GM23248 (cell line): ENCODE results near the gene GALNT13. TPM values are rescaled to one million over a fixed set of nuclear protein-coding genes. Genes with fewer than 3 reads are reported as not detected.

Experiments
- DNase-seq: peaks from one replicate; pipeline ENCODE4 v3.0.0-alpha.2; 2015
- H2AFZ ChIP-seq: fragments of 200-600 bp; sonication (generic); 2 replicates; pipeline ENCODE4 v1.6.1; 2016; ENCODE audit warnings: antibody characterized with exemption
- H3F3A ChIP-seq: fragments of 200-600 bp; sonication (generic); 2 replicates; pipeline ENCODE4 v1.6.1; 2016; ENCODE audit warnings: mild to moderate bottlenecking, antibody characterized with exemption, mixed run types; ENCODE audit not compliant: insufficient read depth
- H3K27ac ChIP-seq: fragments of 200-600 bp; sonication (generic); 2 replicates; pipeline ENCODE4 v1.5.1; 2016; ENCODE audit warnings: mild to moderate bottlenecking
- H3K27me3 ChIP-seq: fragments of 200-600 bp; sonication (generic); replicated peaks from 2 replicates; pipeline ENCODE4 v1.6.1; 2016; ENCODE audit warnings: mild to moderate bottlenecking; ENCODE audit not compliant: insufficient read depth
- H3K36me3 ChIP-seq: fragments of 200-600 bp; sonication (generic); 2 replicates; pipeline ENCODE4 v1.6.1; 2016; ENCODE audit warnings: low read depth, mild to moderate bottlenecking
- H3K4me1 ChIP-seq: fragments of 200-600 bp; sonication (generic); 2 replicates; pipeline ENCODE4 v1.6.1; 2016; ENCODE audit warnings: mild to moderate bottlenecking; ENCODE audit not compliant: insufficient read depth
- H3K4me2 ChIP-seq: fragments of 200-600 bp; sonication (generic); one replicate; pipeline ENCODE4 v1.6.1; 2016; ENCODE audit warnings: mild to moderate bottlenecking; ENCODE audit not compliant: unreplicated experiment
- H3K4me3 ChIP-seq: fragments of 200-600 bp; sonication (generic); 2 replicates; pipeline ENCODE4 v1.5.1; 2016; ENCODE audit warnings: mild to moderate bottlenecking
- H3K79me2 ChIP-seq: fragments of 200-600 bp; sonication (generic); 2 replicates; pipeline ENCODE4 v1.6.1; 2016; ENCODE audit warnings: mild to moderate bottlenecking; ENCODE audit not compliant: insufficient read depth
- H3K9ac ChIP-seq: fragments of 200-600 bp; sonication (generic); 2 replicates; pipeline ENCODE4 v1.6.1; 2016; ENCODE audit warnings: mild to moderate bottlenecking
- H3K9me2 ChIP-seq: fragments of 200-600 bp; sonication (generic); 2 replicates; pipeline ENCODE4 v1.6.1; 2016; ENCODE audit warnings: mixed run types, mild to moderate bottlenecking, moderate library complexity; ENCODE audit not compliant: insufficient read depth
- H3K9me3 ChIP-seq: fragments of 200-600 bp; sonication (generic); one replicate; pipeline ENCODE4 v1.6.1; 2017; ENCODE audit warnings: low read depth
- H4K20me1 ChIP-seq: fragments of 200-600 bp; sonication (generic); 2 replicates; pipeline ENCODE4 v1.6.0; 2016; ENCODE audit not compliant: insufficient read depth
- EZH2 ChIP-seq: fragments of 200-600 bp; sonication (generic); IDR thresholded peaks from 2 replicates; pipeline ENCODE4 v1.6.1; 2018; ENCODE audit warnings: antibody characterized with exemption, mild to moderate bottlenecking; ENCODE audit not compliant: insufficient read depth, poor library complexity, severe bottlenecking
- EZH2phosphoT487 ChIP-seq: fragments of 200-600 bp; sonication (generic); IDR thresholded peaks from 2 replicates; pipeline ENCODE4 v1.6.1; 2018; ENCODE audit warnings: antibody characterized with exemption, moderate library complexity, mild to moderate bottlenecking, low read depth; ENCODE audit not compliant: insufficient read depth
- WGBS, 2 experiments: methylation state at CpG; one replicate each; pipeline ENCODE4 v1.1.6; 2015 to 2017; ENCODE audit warnings: low lambda C conversion rate in 2 of 2, low coverage in 1 of 2; ENCODE audit errors: missing lambda C conversion rate in 2 of 2; 5-methylcytosine and 5-hydroxymethylcytosine counted together
- in situ Hi-C: fragments of 300-500 bp; cut with MboI; formaldehyde crosslinking; loops from 2 replicates; pipeline ENCODE4 v1.15.0; 2020
- polyA plus RNA-seq: library from polyadenylated mRNA; unstranded; fragments of >200 nt; fragmentation: Nextera tagmentation; extraction: Ambion mirVana; gene quantifications from 2 replicates; pipeline ENCODE4 v1.2.1, GENCODE V29; 2016
- total RNA-seq: library from RNA; depleted of rRNA; stranded (reverse); fragments of >200 nt; shearing (Covaris generic); gene quantifications from 2 replicates; pipeline ENCODE4 v1.2.3, GENCODE V29; 2014

Gene GALNT13
- total and polyA plus RNA-seq, 2 experiments from 2014 or later = 0.11 TPM; not detected in 1

DNA sequence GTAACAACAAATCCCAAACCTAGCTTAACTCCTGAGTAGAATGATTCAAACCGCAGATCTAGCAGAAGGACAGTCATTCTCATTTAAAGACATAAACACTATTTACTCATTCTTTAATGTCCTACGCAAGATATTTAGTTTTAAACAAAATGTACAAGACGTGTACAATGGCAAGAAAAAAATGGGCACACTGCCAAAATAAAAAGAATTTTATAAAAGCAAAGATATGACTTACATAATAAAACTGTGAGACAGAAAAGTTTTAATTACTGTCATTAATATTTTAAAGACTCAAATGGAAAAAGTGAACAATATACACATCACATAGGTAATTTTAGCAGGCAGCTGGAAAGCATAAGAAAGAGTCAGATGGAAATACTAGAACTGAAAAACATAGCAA lies 157.8 kb downstream of the GALNT13 start:
- Histone ChIP-seq H3K9ac (no peak overlapping the region), H3K36me3 (no peaks in the 10 kb centered on the region), H3K27ac (no peak overlapping the region), H3K27me3 (no peaks in the 10 kb centered on the region), H3K79me2 (no peaks in the 10 kb centered on the region), H3K9me2 (no peaks in the 10 kb centered on the region; the same call in 1 of the 2 replicates), H4K20me1 (no peaks in the 10 kb centered on the region), H3K4me1 (no peaks in the 10 kb centered on the region), H3K4me3 (no peak overlapping the region), H3K4me2 (no peak overlapping the region), H3K9me3 (no peaks in the 10 kb centered on the region), H3F3A (no peaks in the 10 kb centered on the region), H2AFZ (no peak overlapping the region)
- no peak for DNase-seq
- in situ Hi-C loops = no loop called here
- TF ChIP-seq EZH2phosphoT487 = no peak
- 40 to 50% methylated on average over 3 of the region's 3 CpGs for WGBS, 2 experiments

DNA sequence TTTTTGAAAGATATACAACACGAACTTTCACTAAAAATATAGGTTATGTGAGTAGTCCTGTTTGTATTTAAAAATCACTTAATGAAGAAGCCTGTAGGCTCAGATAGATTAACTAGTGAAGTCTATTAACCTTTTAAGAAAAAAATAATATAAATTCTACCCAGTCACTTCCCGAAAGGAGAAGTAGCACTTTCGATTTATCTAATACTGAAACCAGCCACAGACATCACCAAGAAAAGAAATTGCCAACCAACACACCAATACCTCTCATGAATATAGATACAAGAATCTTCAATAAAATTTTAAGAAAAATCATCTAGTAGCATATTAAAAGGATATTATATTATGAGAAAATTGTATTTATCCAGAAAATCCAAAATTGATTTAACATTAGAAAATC lies 160.5 kb downstream of the GALNT13 start:
- WGBS, 2 experiments = 32 to 36% methylated on average over 3 of the region's 3 CpGs
- Histone ChIP-seq H3K36me3 (no peaks in the 10 kb centered on the region), H3K9me3 (no peaks in the 10 kb centered on the region), H3K9me2 (no peaks in the 10 kb centered on the region; the same call in 1 of the 2 replicates), H3K79me2 (no peaks in the 10 kb centered on the region), H3K4me1 (no peaks in the 10 kb centered on the region), H2AFZ (no peak overlapping the region), H3K9ac (no peak overlapping the region), H3K4me3 (no peak overlapping the region), H4K20me1 (no peaks in the 10 kb centered on the region), H3K4me2 (no peak overlapping the region), H3F3A (no peaks in the 10 kb centered on the region), H3K27ac (no peak overlapping the region), H3K27me3 (no peaks in the 10 kb centered on the region)
- in situ Hi-C loops = no loop called here
- TF ChIP-seq EZH2phosphoT487 (no peak), EZH2 (no peak)
- DNase-seq = no peak

- H3K79me2 ChIP-seq = no peaks in the 10 kb centered on the region
- in situ Hi-C loops = no loop called here
Measured at GRCh38 chr2:154046493-154046892, 174.8 kb downstream of the GALNT13 start.

GRCh38 chr2:154048905-154049304 lies 177.2 kb downstream of the GALNT13 start:
- 78 to 86% methylated on average over 2 of the region's 2 CpGs for WGBS, 2 experiments
- no peak overlapping the region for H2AFZ ChIP-seq
- no peak for DNase-seq

More at GRCh38 chr2:154046493-154046892, 174.8 kb downstream of the GALNT13 start:
- TF ChIP-seq EZH2phosphoT487 = no peak
- no peak for TF ChIP-seq EZH2
- WGBS, 2 experiments = 29 to 38% methylated on average over 1 of the region's 1 CpG
- Histone ChIP-seq H3K9me2 (no peaks in the 10 kb centered on the region), H3K27me3 (no peaks in the 10 kb centered on the region), H3K27ac (no peak overlapping the region), H4K20me1 (no peaks in the 10 kb centered on the region), H3K4me1 (no peaks in the 10 kb centered on the region), H3K4me3 (no peak overlapping the region), H3K36me3 (no peaks in the 10 kb centered on the region), H3K9ac (no peak overlapping the region), H3K4me2 (no peak overlapping the region), H3K9me3 (no peaks in the 10 kb centered on the region), H2AFZ (no peak overlapping the region), H3F3A (no peaks in the 10 kb centered on the region)
- DNase-seq = no peak

GRCh38 chr2:154049561-154049960 lies 177.8 kb downstream of the GALNT13 start:
- 46 to 50% methylated on average over 1 of the region's 1 CpG for WGBS, 2 experiments
- Histone ChIP-seq H3K79me2 (no peaks in the 10 kb centered on the region), H3K9me3 (no peaks in the 10 kb centered on the region), H3F3A (no peaks in the 10 kb centered on the region), H2AFZ (no peak overlapping the region), H3K4me2 (no peak overlapping the region), H4K20me1 (no peaks in the 10 kb centered on the region), H3K27me3 (no peaks in the 10 kb centered on the region), H3K9me2 (no peaks in the 10 kb centered on the region), H3K4me3 (no peak overlapping the region), H3K4me1 (no peaks in the 10 kb centered on the region), H3K36me3 (no peaks in the 10 kb centered on the region), H3K9ac (no peak overlapping the region), H3K27ac (no peak overlapping the region)
- TF ChIP-seq EZH2 (no peak), EZH2phosphoT487 (no peak)
- DNase-seq = no peak
- in situ Hi-C loops = no loop called here

More at GRCh38 chr2:154048905-154049304, 177.2 kb downstream of the GALNT13 start:
- in situ Hi-C loops = no loop called here
- H3K36me3 ChIP-seq = no peaks in the 10 kb centered on the region
- no peaks in the 10 kb centered on the region for H4K20me1 ChIP-seq
- no peak overlapping the region for H3K27ac ChIP-seq
- H3K79me2 ChIP-seq = no peaks in the 10 kb centered on the region
- H3K4me2 ChIP-seq = no peak overlapping the region
- no peaks in the 10 kb centered on the region for H3K9me3 ChIP-seq
- TF ChIP-seq EZH2phosphoT487 (no peak), EZH2 (no peak)
- no peaks in the 10 kb centered on the region for H3K27me3 ChIP-seq
- H3K4me1 ChIP-seq = no peaks in the 10 kb centered on the region
- no peaks in the 10 kb centered on the region for H3K9me2 ChIP-seq
- H3K4me3 ChIP-seq = no peak overlapping the region
- no peaks in the 10 kb centered on the region for H3F3A ChIP-seq
- H3K9ac ChIP-seq = no peak overlapping the region
